Fibroblast of lung (primary cell): Measurements from ENCODE around the gene UBE2E2.

ENCODE experiments used
- CTCF ChIP-seq, 2 donors: IDR thresholded peaks in 1 of 2; conservative IDR thresholded peaks in 1 of 2; 1 replicate in 1 of 2; 2 replicates in 1 of 2; pipeline ENCODE4 v1.5.1; 2011 to 2012; ENCODE audit warnings: low read length in 2 of 2, control low read depth in 1 of 2, inconsistent platforms in 1 of 2, low read depth in 1 of 2, mild to moderate bottlenecking in 1 of 2
- EZH2 ChIP-seq: IDR thresholded peaks from 2 replicates; pipeline ENCODE4 v1.5.1; 2012; ENCODE audit warnings: low read length, control low read depth, mild to moderate bottlenecking; ENCODE audit errors: missing control alignments

GRCh38 chr3:23161308-23161707, 41.8 kb upstream of the UBE2E2 start:
- TF ChIP-seq CTCF (conservative IDR thresholded peaks at IDR 0.05 in 1 of 2, IDR thresholded peaks at IDR 0.05 in 1 of 2; ENCODE audit: low read depth in 1 of 2, low read length in 2 of 2) (no peak), EZH2 (no peak)
